ENCODE results near the gene GABBR2.

The GABBR2 gene

DNA sequence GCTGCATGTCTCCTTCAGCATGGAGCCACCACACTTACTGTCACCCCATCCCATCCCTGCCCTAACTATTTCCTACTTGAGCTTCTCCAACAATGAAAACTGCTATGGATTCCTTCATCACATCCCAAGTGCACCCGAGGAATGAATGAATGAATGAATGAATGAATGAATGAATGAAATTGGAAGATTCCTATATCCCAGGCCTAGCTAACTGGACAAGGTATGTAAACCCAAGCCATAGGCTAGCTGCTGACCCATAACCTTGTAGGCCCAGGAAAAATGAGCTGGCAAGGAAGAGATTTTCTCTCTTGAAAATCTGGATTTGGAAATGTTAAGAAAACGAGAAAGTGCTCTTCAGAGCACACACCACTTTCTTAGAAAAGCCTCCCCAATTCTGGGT lies 97.4 kb downstream of the GABBR2 start:
- Histone ChIP-seq H3K79me2 (ENCODE audit: control insufficient read depth, low read length) (no peaks in the 10 kb centered on the region), H3K4me2 (ENCODE audit: low read length) (no peak overlapping the region), H3K9me2 (replicated peaks; ENCODE audit: control insufficient read depth, low read length) (no peaks in the 10 kb centered on the region), H3K36me3 (ENCODE audit: control insufficient read depth, low read length) (no peaks in the 10 kb centered on the region), H4K20me1 (ENCODE audit: control insufficient read depth, insufficient read depth, low read depth, low read length) (no peaks in the 10 kb centered on the region), H3K4me1 (ENCODE audit: control insufficient read depth, low read length) (no peaks in the 10 kb centered on the region), H3K27me3 (ENCODE audit: control insufficient read depth, low read length) (peaks cover 7% of the 10 kb centered on the region; the same call in 1 of the 2 replicates), H3F3A (ENCODE audit: control insufficient read depth, insufficient read depth) (no peaks in the 10 kb centered on the region), H3K4me3 (ENCODE audit: low read length) (no peak overlapping the region), H3K9me3 (ENCODE audit: control insufficient read depth, insufficient read depth, low read length) (no peaks in the 10 kb centered on the region), H3K27ac (ENCODE audit: low read depth, low read length) (no peak overlapping the region)
- TF ChIP-seq EZH2phosphoT487 (IDR thresholded peaks at IDR 0.05; ENCODE audit: borderline replicate concordance, low read length), result no peak
- TF ChIP-seq, protein P1, sequence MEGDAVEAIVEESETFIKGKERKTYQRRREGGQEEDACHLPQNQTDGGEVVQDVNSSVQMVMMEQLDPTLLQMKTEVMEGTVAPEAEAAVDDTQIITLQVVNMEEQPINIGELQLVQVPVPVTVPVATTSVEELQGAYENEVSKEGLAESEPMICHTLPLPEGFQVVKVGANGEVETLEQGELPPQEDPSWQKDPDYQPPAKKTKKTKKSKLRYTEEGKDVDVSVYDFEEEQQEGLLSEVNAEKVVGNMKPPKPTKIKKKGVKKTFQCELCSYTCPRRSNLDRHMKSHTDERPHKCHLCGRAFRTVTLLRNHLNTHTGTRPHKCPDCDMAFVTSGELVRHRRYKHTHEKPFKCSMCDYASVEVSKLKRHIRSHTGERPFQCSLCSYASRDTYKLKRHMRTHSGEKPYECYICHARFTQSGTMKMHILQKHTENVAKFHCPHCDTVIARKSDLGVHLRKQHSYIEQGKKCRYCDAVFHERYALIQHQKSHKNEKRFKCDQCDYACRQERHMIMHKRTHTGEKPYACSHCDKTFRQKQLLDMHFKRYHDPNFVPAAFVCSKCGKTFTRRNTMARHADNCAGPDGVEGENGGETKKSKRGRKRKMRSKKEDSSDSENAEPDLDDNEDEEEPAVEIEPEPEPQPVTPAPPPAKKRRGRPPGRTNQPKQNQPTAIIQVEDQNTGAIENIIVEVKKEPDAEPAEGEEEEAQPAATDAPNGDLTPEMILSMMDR (IDR thresholded peaks at IDR 0.05; ENCODE audit: low read depth, low read length, poor library complexity, severe bottlenecking), result no peak

DNA sequence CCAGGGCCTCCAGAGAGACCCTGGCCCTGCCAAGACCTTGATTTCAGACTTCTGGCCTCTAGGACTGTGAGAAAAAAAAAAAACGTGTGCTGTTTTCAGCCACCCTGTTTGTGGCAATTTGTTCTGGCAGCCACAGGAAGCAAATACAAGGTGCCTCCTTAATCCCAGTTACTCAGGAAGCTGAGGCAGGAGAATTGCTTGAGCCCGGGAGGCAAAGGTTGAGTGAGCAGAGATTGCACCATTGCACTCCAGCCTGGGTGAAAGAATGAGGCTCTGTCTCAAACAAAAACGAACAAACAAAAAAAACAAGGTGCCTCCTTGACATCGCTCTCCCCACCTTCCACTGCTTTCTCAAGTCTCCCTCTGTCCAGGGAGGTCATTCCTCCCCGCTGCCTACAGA lies 98.0 kb downstream of the GABBR2 start:
- Histone ChIP-seq H3K9me2 (replicated peaks; ENCODE audit: control insufficient read depth, low read length) (no peaks in the 10 kb centered on the region), H3K4me1 (ENCODE audit: control insufficient read depth, low read length) (no peaks in the 10 kb centered on the region), H3K4me3 (ENCODE audit: low read length) (no peak overlapping the region), H3K27me3 (ENCODE audit: control insufficient read depth, low read length) (peaks cover 7% of the 10 kb centered on the region; the same call in 1 of the 2 replicates), H3K36me3 (ENCODE audit: control insufficient read depth, low read length) (no peaks in the 10 kb centered on the region), H3K79me2 (ENCODE audit: control insufficient read depth, low read length) (no peaks in the 10 kb centered on the region), H4K20me1 (ENCODE audit: control insufficient read depth, insufficient read depth, low read depth, low read length) (no peaks in the 10 kb centered on the region), H3K4me2 (ENCODE audit: low read length) (no peak overlapping the region), H3F3A (ENCODE audit: control insufficient read depth, insufficient read depth) (no peaks in the 10 kb centered on the region), H3K27ac (ENCODE audit: low read depth, low read length) (no peak overlapping the region), H3K9me3 (ENCODE audit: control insufficient read depth, insufficient read depth, low read length) (no peaks in the 10 kb centered on the region)
- TF ChIP-seq, protein P1 (IDR thresholded peaks at IDR 0.05; ENCODE audit: low read depth, low read length, poor library complexity, severe bottlenecking), result no peak
- no peak for TF ChIP-seq EZH2phosphoT487 (IDR thresholded peaks at IDR 0.05; ENCODE audit: borderline replicate concordance, low read length)

DNA sequence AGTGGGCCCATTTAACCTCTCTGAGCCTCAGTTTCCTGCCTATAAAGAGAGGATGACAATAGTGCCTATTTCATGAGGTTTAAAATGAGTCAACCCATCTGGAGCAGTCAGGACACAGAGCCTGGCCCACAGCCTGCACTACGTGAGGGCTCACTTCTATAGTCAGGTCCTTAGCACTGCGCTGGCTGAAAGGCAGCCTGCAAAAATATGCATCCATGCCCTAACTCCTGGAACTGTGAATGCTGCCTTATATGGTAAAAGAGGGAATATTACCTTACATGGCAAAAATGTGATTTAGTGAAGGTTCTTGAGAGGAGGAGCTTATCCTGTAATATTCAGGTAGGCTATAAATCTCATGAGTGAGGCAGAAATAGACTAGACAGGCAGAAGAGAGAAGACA lies 98.5 kb downstream of the GABBR2 start:
- no peak for TF ChIP-seq EZH2phosphoT487 (IDR thresholded peaks at IDR 0.05; ENCODE audit: borderline replicate concordance, low read length)
- TF ChIP-seq, protein P1 (IDR thresholded peaks at IDR 0.05; ENCODE audit: low read depth, low read length, poor library complexity, severe bottlenecking), result no peak
- Histone ChIP-seq H3K36me3 (ENCODE audit: control insufficient read depth, low read length) (no peaks in the 10 kb centered on the region), H3K4me2 (ENCODE audit: low read length) (no peak overlapping the region), H3K9me3 (ENCODE audit: control insufficient read depth, insufficient read depth, low read length) (no peaks in the 10 kb centered on the region), H3K27ac (ENCODE audit: low read depth, low read length) (no peak overlapping the region), H3K9me2 (replicated peaks; ENCODE audit: control insufficient read depth, low read length) (no peaks in the 10 kb centered on the region), H3F3A (ENCODE audit: control insufficient read depth, insufficient read depth) (no peaks in the 10 kb centered on the region), H3K4me1 (ENCODE audit: control insufficient read depth, low read length) (no peaks in the 10 kb centered on the region), H3K79me2 (ENCODE audit: control insufficient read depth, low read length) (no peaks in the 10 kb centered on the region), H3K4me3 (ENCODE audit: low read length) (no peak overlapping the region), H3K27me3 (ENCODE audit: control insufficient read depth, low read length) (peaks cover 7% of the 10 kb centered on the region; the same call in 1 of the 2 replicates), H4K20me1 (ENCODE audit: control insufficient read depth, insufficient read depth, low read depth, low read length) (no peaks in the 10 kb centered on the region)
